ENCODE results near the gene TMEM63C.

The TMEM63C gene

DNA sequence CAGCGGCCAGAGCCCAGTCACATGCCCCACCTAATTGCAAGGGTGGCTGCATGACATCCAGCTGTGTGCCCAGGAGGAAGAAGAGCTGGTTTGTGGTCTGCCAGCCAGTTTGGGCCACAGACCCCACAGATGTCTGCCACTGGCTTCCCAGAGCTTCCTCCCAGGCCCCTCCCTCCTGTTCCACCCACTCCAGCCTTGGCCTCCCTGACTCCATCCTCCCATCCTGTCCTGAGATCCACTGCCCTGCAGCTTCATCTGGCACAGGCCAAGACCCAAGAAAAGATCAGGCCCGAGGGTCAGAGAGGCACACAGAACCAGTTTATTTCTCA is 83.6 kb downstream of the TMEM63C start:
- ATAC-seq, result no peak
- TF ChIP-seq ZFP30 (CRISPR knock-in tag; IDR thresholded peaks at IDR 0.05), result no peak
- no peak for TF ChIP-seq BACH2 (CRISPR knock-in tag; IDR thresholded peaks at IDR 0.05; ENCODE audit: borderline replicate concordance)
- no peak for TF ChIP-seq ZNF8 (CRISPR knock-in tag; IDR thresholded peaks at IDR 0.05)
- TF ChIP-seq TOX (CRISPR knock-in tag; IDR thresholded peaks at IDR 0.05; ENCODE audit: borderline replicate concordance), result no peak
- TF ChIP-seq, protein P1, sequence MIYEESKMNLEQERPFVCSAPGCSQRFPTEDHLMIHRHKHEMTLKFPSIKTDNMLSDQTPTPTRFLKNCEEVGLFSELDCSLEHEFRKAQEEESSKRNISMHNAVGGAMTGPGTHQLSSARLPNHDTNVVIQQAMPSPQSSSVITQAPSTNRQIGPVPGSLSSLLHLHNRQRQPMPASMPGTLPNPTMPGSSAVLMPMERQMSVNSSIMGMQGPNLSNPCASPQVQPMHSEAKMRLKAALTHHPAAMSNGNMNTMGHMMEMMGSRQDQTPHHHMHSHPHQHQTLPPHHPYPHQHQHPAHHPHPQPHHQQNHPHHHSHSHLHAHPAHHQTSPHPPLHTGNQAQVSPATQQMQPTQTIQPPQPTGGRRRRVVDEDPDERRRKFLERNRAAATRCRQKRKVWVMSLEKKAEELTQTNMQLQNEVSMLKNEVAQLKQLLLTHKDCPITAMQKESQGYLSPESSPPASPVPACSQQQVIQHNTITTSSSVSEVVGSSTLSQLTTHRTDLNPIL (CRISPR knock-in tag; IDR thresholded peaks at IDR 0.05; ENCODE audit: low read depth), result no peak
- TF ChIP-seq CSDC2 (CRISPR knock-in tag; IDR thresholded peaks at IDR 0.05), result no peak
- TF ChIP-seq, protein P2, sequence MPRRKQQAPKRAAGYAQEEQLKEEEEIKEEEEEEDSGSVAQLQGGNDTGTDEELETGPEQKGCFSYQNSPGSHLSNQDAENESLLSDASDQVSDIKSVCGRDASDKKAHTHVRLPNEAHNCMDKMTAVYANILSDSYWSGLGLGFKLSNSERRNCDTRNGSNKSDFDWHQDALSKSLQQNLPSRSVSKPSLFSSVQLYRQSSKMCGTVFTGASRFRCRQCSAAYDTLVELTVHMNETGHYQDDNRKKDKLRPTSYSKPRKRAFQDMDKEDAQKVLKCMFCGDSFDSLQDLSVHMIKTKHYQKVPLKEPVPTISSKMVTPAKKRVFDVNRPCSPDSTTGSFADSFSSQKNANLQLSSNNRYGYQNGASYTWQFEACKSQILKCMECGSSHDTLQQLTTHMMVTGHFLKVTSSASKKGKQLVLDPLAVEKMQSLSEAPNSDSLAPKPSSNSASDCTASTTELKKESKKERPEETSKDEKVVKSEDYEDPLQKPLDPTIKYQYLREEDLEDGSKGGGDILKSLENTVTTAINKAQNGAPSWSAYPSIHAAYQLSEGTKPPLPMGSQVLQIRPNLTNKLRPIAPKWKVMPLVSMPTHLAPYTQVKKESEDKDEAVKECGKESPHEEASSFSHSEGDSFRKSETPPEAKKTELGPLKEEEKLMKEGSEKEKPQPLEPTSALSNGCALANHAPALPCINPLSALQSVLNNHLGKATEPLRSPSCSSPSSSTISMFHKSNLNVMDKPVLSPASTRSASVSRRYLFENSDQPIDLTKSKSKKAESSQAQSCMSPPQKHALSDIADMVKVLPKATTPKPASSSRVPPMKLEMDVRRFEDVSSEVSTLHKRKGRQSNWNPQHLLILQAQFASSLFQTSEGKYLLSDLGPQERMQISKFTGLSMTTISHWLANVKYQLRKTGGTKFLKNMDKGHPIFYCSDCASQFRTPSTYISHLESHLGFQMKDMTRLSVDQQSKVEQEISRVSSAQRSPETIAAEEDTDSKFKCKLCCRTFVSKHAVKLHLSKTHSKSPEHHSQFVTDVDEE (CRISPR knock-in tag; IDR thresholded peaks at IDR 0.05), result no peak
- TF ChIP-seq, protein P3, sequence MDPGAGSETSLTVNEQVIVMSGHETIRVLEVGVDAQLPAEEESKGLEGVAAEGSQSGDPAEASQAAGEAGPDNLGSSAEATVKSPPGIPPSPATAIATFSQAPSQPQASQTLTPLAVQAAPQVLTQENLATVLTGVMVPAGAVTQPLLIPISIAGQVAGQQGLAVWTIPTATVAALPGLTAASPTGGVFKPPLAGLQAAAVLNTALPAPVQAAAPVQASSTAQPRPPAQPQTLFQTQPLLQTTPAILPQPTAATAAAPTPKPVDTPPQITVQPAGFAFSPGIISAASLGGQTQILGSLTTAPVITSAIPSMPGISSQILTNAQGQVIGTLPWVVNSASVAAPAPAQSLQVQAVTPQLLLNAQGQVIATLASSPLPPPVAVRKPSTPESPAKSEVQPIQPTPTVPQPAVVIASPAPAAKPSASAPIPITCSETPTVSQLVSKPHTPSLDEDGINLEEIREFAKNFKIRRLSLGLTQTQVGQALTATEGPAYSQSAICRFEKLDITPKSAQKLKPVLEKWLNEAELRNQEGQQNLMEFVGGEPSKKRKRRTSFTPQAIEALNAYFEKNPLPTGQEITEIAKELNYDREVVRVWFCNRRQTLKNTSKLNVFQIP (CRISPR knock-in tag; IDR thresholded peaks at IDR 0.05; ENCODE audit: borderline replicate concordance, low read depth), result no peak
- TF ChIP-seq RARB (CRISPR knock-in tag; IDR thresholded peaks at IDR 0.05), result no peak
- no peak for TF ChIP-seq ESRRG (CRISPR knock-in tag; IDR thresholded peaks at IDR 0.05)

DNA sequence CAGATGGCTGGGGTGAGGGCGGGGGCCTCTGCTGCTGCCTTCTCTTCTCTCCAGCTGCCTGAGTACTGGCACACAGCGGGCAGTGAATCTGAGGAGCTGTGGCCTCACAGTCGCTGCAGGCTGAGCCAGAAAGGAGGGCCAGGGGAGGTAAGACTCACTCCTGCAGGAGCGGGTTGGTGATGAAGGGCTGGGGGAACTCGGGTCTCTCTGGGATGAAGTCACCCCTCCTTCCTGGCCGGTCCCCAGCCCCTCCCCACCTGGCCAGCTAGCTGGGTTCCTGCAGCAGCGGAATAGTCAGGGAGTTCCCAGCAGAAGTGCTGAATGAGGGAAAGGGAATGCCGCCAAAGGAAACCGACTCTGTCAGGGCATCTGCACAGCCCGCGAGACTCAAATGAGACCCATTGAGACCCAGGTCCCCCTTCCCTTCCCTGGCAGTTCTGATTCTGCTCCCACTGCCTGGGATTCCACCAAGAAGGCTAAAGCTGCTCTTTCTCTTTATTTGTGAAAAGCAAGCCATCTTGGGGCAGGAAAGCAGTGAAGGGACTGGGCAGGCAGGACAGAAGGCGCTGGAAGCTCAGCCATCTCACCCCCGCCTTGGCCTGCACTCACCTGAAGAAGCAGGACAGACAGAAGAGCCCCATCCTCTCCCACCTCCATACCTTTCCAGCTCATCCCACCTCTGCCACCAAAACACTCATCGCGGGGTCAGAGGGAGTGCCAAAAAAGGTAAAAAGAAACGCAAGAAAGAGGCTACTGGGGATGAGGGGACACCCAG is 84.2 kb downstream of the TMEM63C start:
- TF ChIP-seq ZC3H10 (CRISPR knock-in tag; IDR thresholded peaks at IDR 0.05), result no peak
- TF ChIP-seq CSDC2 (CRISPR knock-in tag; IDR thresholded peaks at IDR 0.05), result no peak
- ATAC-seq, result no peak

DNA sequence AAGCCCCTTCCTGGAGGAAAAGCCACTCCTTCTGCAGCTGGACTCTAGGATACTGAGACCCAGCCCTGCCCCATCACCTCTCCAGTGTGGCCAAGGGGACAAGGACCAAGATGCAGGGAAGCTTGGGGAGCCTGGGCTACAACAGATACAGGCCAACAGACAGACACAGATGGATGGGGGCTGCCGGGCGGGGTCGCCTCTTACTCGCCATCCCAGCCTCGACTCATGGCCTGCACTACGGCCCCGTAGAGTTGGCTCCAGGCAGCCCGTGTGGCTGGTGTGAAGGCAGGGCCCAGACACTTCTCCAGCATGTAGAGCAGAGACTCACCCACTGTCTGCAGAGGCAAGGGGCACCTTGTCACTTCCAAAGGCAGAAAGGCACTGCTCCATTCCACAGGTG is 84.7 kb downstream of the TMEM63C start:
- TF ChIP-seq RARB (CRISPR knock-in tag; IDR thresholded peaks at IDR 0.05) (no peak), ARNTL (CRISPR knock-in tag; IDR thresholded peaks at IDR 0.05; ENCODE audit: borderline replicate concordance, low read depth) (no peak), ZNF8 (CRISPR knock-in tag; IDR thresholded peaks at IDR 0.05) (no peak), ZFP30 (CRISPR knock-in tag; IDR thresholded peaks at IDR 0.05) (no peak), OSR1 (CRISPR knock-in tag; IDR thresholded peaks at IDR 0.05) (no peak), ISL1 (CRISPR knock-in tag; IDR thresholded peaks at IDR 0.05) (no peak), ZFP3 (CRISPR knock-in tag; IDR thresholded peaks at IDR 0.05) (no peak), BACH2 (CRISPR knock-in tag; IDR thresholded peaks at IDR 0.05; ENCODE audit: borderline replicate concordance) (no peak), CSDC2 (CRISPR knock-in tag; IDR thresholded peaks at IDR 0.05) (no peak)
- no peak for ATAC-seq

DNA sequence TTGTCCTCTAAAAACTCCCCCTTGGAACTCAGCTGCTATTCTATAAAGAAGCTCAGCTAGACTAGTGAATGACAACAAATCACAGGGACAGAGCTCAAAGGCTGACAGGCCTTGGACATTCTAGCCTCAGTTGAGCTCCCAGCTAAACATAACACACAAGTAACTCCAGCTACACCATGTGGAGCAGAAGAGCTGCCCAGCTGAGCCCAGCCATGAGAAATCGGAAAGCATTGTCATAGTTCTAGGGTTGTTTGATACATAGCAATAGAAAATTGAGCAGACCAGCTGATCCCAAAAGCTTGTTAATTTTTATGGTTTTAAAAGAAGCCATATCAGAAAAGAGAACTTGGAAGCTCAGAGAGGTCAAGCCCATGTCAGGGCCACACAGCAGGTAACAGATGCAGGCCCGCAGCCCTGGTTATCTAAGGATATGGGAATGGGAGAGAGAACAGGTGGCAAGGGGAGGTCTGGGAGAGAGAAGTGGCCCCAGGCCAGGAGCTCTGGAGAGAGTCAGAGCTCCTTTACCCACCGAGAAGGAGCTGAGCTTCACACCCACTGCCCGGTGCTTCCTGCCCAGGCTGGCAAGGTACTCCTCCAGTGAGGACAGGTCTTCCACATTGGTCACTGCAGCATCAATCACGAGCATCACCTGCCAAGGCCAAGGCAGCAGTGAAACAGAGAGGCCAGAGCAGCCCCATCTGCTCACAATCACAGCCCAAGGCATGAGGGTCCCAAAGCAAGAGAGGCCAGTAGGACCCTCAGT is 86.5 kb downstream of the TMEM63C start:
- no peak for ATAC-seq
- TF ChIP-seq RARB (CRISPR knock-in tag; IDR thresholded peaks at IDR 0.05), result no peak
- no peak for TF ChIP-seq ZFP30 (CRISPR knock-in tag; IDR thresholded peaks at IDR 0.05)
- no peak for TF ChIP-seq PPARA (CRISPR knock-in tag; IDR thresholded peaks at IDR 0.05; ENCODE audit: borderline replicate concordance)
- TF ChIP-seq BACH2 (CRISPR knock-in tag; IDR thresholded peaks at IDR 0.05; ENCODE audit: borderline replicate concordance), result no peak
- TF ChIP-seq, protein P4, sequence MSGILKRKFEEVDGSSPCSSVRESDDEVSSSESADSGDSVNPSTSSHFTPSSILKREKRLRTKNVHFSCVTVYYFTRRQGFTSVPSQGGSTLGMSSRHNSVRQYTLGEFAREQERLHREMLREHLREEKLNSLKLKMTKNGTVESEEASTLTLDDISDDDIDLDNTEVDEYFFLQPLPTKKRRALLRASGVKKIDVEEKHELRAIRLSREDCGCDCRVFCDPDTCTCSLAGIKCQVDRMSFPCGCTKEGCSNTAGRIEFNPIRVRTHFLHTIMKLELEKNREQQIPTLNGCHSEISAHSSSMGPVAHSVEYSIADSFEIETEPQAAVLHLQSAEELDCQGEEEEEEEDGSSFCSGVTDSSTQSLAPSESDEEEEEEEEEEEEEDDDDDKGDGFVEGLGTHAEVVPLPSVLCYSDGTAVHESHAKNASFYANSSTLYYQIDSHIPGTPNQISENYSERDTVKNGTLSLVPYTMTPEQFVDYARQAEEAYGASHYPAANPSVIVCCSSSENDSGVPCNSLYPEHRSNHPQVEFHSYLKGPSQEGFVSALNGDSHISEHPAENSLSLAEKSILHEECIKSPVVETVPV (CRISPR knock-in tag; IDR thresholded peaks at IDR 0.05), result no peak
- no peak for TF ChIP-seq ZNF565 (CRISPR knock-in tag; conservative IDR thresholded peaks at IDR 0.05; ENCODE audit: low read depth)
- TF ChIP-seq ZNF70 (CRISPR knock-in tag; IDR thresholded peaks at IDR 0.05), result no peak
- TF ChIP-seq, protein P2 (CRISPR knock-in tag; IDR thresholded peaks at IDR 0.05), result no peak
- TF ChIP-seq CSDC2 (CRISPR knock-in tag; IDR thresholded peaks at IDR 0.05), result no peak
- no peak for TF ChIP-seq OSR1 (CRISPR knock-in tag; IDR thresholded peaks at IDR 0.05)
- TF ChIP-seq, protein P3 (CRISPR knock-in tag; IDR thresholded peaks at IDR 0.05; ENCODE audit: borderline replicate concordance, low read depth), result no peak
- TF ChIP-seq SNAI2 (CRISPR knock-in tag; IDR thresholded peaks at IDR 0.05), result no peak
